Naive B cell (primary cell): Measurements from ENCODE around the gene CDH22. TPM values are rescaled to one million over a fixed set of nuclear protein-coding genes. Genes with fewer than 3 reads are reported as not detected.

Source experiments
- ATAC-seq, 2 donors: fragments of 150-1000 bp; cut with Tn5 transposase; 2 replicates each; pipeline ENCODE4 v1.10.0; 2021; ENCODE audit warnings: low read depth in 2 of 2, mild to moderate bottlenecking in 2 of 2, moderate library complexity in 2 of 2
- DNase-seq: peaks from one replicate; pipeline ENCODE4 v3.0.0; 2022
- H3K27ac Mint-ChIP-seq, 6 donors: one replicate each; pipeline ENCODE4 v1.8.0; 2020 to 2022; ENCODE audit warnings: mild to moderate bottlenecking in 6 of 6, mixed read lengths in 6 of 6, moderate library complexity in 5 of 6, inconsistent platforms in 2 of 6
- H3K27me3 Mint-ChIP-seq, 3 donors: one replicate each; pipeline ENCODE4 v1.8.0; 2021 to 2022; ENCODE audit warnings: mixed read lengths in 3 of 3, mild to moderate bottlenecking in 1 of 3
- H3K36me3 Mint-ChIP-seq, 2 donors: one replicate each; pipeline ENCODE4 v1.8.0; 2020 to 2022; ENCODE audit warnings: mixed read lengths in 2 of 2, inconsistent platforms in 1 of 2, mild to moderate bottlenecking in 1 of 2
- H3K4me1 Mint-ChIP-seq, 3 donors: one replicate each; pipeline ENCODE4 v1.8.0; 2020 to 2022; ENCODE audit warnings: mixed read lengths in 3 of 3, inconsistent platforms in 1 of 3, mild to moderate bottlenecking in 1 of 3, moderate library complexity in 1 of 3
- H3K4me3 Mint-ChIP-seq, 8 donors: one replicate each; pipeline ENCODE4 v1.8.0; 2020 to 2022; ENCODE audit warnings: mild to moderate bottlenecking in 8 of 8, mixed read lengths in 8 of 8, moderate library complexity in 8 of 8, inconsistent platforms in 2 of 8
- H3K9me3 Mint-ChIP-seq, 7 donors: one replicate each; pipeline ENCODE4 v1.8.0; 2020 to 2022; ENCODE audit warnings: mixed read lengths in 7 of 7, mild to moderate bottlenecking in 5 of 7, inconsistent platforms in 2 of 7, moderate library complexity in 1 of 7
- polyA plus RNA-seq, 6 donors: library from polyadenylated mRNA; unstranded; fragments of 300-500 nt; fragmentation: Illumina TruSeq; gene quantifications; one replicate each; pipeline ENCODE4 v1.2.3, GENCODE V29; 2021; ENCODE audit warnings: low read depth in 6 of 6

CDH22 gene
- polyA plus RNA-seq, 6 donors from 2014 or later = not detected

DNA sequence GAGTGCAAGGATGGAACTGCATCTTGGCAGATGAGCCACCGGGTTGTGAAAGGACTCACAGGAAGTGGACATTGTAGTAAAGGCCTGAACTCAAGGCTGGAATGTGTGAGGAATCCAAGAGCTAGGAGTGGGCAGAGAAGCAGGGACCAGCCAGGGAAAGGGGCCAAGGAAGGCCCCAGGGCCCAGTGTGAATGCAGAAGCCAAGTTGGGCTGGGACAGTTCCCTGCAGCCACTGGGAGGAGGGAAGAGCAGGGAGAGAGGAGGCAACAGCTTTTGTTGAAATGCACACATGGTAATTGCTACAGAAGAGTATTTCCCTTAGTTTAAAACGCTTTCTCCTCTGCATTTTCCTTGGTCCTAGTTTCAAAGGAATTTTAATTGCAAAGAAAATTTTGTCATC is 34.6 kb downstream of the CDH22 start:
- Mint-ChIP-seq H3K36me3 (peaks cover 0 to 28% of the 10 kb centered on the region in 2 donors), H3K4me3 (no peak overlapping the region), H3K4me1 (peaks cover 0 to 4% (median 0%) of the 10 kb centered on the region in 3 donors), H3K27ac (no peak overlapping the region), H3K27me3 (peaks cover 63 to 87% (median 83%) of the 10 kb centered on the region in 3 donors), H3K9me3 (peaks cover 11 to 34% (median 25%) of the 10 kb centered on the region in 7 donors)
- DNase-seq = no peak
- ATAC-seq = no peak

DNA sequence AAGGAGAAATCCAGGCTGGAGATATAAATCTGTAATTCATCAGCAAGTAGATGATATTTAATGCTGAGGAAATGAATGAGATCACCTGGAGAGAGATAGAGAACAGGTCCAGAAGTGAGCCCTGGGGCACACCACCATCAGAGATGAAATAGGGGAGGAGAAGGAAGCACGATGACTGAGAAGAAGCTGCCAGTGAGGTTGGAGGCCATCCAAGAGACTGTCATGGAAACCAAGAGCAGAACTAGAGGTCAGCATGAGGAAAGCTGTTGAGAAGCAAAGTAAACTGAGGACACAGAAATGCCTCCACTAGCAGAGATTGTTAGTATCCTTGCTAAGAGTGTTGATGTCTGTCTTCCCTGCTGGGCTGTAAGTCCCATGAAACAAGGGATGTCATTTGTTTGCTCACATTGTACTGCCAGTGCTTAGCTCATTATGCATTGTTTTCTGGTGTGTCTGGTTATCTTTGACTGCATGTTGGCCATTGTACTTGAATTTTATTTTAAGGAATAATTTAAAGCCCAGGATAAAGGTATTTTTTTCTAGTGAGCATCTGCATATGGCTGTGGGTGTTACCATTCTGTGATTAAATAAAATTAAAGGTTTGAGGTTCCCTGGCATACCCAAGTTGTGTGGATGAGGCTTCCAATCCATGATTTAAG is 35.8 kb downstream of the CDH22 start:
- Mint-ChIP-seq H3K36me3 (peaks cover 0 to 28% of the 10 kb centered on the region in 2 donors), H3K27ac (peak overlapping the region in 1 of 6 donors; percentile 1), H3K4me1 (no peaks in the 10 kb centered on the region), H3K27me3 (peaks cover 64 to 78% (median 76%) of the 10 kb centered on the region in 3 donors), H3K9me3 (peaks cover 11 to 34% (median 25%) of the 10 kb centered on the region in 7 donors), H3K4me3 (no peak overlapping the region)
- DNase-seq = no peak
- ATAC-seq = no peak

DNA sequence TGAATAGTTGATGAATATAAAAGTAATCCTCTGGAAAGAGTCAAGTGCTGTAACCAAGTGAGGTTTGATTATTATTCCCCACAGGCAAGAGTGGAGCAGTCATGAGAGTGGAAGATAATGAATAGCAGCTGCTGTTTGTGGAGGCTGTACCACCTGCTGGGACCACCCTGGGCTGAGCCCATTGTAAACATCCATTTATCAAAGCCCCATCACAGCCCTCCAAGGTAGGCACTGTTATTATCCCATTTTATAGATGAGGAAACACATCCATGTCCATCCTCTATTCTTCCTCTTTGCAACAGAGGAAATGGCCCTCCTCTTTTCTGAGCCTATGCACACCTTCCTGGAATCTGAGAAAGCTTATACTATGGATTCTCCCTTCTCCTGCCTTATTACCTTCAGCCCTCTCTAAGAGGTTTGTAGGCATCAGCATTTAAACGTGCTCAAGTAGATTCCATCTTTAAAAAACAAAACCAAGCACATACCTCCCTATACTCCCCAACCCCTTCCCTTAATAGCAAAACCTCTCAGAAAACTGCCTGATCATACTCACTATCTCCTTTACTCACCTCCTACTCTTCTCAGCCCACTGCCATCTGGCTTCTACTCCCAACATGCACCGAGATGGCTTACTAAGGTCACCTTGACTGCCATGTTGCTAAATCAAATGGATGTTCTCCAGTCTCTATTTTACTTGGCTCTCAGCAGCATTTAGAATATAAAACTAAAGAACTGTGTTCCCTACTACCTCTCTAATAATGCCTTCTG is 37.1 kb downstream of the CDH22 start:
- Mint-ChIP-seq H3K4me3 (no peak overlapping the region), H3K4me1 (no peaks in the 10 kb centered on the region), H3K27ac (no peak overlapping the region), H3K9me3 (peaks cover 11 to 34% (median 25%) of the 10 kb centered on the region in 7 donors), H3K27me3 (peaks cover 63 to 73% (median 68%) of the 10 kb centered on the region in 3 donors), H3K36me3 (peaks cover 0 to 28% of the 10 kb centered on the region in 2 donors)
- DNase-seq = no peak
- no peak for ATAC-seq

DNA sequence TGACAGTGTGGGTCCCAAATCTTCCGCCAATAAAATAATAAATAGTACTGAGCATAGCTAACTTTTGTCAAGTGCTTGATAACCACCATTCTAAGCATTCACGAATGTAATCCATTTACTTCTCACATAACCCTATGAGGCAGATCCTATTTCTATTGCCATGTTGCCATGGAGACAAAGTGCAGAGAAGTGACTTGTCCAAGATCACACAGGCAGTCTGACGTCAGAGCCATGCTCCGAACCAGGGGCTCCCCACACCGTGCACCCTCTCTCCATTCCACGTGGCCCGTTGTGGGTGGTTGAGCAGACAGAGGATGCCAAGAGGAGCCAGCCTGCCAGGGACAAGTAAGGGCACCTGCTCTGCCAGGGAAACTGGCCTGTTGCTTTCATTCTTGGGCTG is 38.9 kb downstream of the CDH22 start:
- Mint-ChIP-seq H3K27ac (peak overlapping the region in 1 of 6 donors; percentile 54), H3K27me3 (peaks cover 56 to 74% (median 64%) of the 10 kb centered on the region in 3 donors), H3K9me3 (peaks cover 16 to 34% (median 23%) of the 10 kb centered on the region in 7 donors), H3K4me3 (peak overlapping the region in 1 of 8 donors; percentile 4), H3K4me1 (no peaks in the 10 kb centered on the region), H3K36me3 (peaks cover 4 to 26% of the 10 kb centered on the region in 2 donors)
- no peak for DNase-seq
- no peak for ATAC-seq

DNA sequence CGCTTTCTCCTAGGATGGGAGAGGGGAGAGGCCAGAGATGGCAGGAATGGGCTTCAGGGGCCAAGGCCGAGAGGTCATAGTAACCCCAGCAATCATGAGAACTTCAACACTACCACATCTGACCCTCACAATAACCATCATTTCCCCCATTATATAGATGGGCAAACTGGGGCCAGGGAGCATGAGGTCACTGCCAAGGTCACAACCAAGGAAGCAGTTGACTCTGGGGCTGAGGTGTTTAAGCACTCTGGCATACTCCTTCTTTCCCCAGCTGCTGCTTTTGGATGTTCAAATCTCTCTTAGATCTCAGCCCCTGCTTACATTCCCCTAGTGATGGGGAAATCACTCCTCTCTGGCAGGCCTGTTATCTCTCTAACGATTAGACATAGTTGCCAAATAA is 39.6 kb downstream of the CDH22 start:
- peaks cover 60 to 76% (median 64%) of the 10 kb centered on the region in 3 donors for H3K27me3 Mint-ChIP-seq
- no peak for ATAC-seq

DNA sequence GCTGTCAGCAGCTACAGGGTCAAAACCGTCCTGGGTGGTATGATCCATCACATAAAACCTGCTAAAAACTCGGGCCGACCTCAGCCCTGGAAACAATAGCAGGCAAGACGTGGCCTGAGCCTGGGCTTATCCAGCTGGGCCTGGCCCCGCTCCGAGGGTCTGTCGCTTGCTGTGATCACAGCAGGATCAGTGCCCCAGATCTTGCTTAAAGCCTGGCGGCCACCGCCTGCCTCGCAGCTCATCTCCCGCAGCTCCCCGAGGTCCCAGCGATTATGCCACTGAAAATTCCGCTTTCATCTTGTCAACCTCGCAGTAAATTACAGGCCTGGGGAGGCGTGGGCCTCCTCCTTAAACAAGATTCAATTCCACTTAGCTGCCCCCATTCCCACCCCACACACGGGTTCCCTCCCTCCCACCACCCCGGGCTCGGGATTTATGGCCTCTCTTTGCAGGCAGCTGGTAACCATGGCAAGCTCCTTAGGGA is 40.1 kb downstream of the CDH22 start:
- ATAC-seq (no peak), DNase-seq (no peak)
- Mint-ChIP-seq H3K36me3 (peaks cover 4 to 19% of the 10 kb centered on the region in 2 donors), H3K27ac (no peak overlapping the region), H3K4me3 (no peak overlapping the region), H3K9me3 (peaks cover 12 to 24% (median 18%) of the 10 kb centered on the region in 7 donors), H3K27me3 (peaks cover 60 to 76% (median 65%) of the 10 kb centered on the region in 3 donors), H3K4me1 (no peaks in the 10 kb centered on the region)

More for the DNA sequence above, 39.6 kb downstream of the CDH22 start:
- H3K4me1 Mint-ChIP-seq = no peaks in the 10 kb centered on the region
- H3K4me3 Mint-ChIP-seq = no peak overlapping the region
- no peak for DNase-seq
- no peak overlapping the region for H3K27ac Mint-ChIP-seq
- H3K9me3 Mint-ChIP-seq = peaks cover 15 to 29% (median 22%) of the 10 kb centered on the region in 7 donors
- peaks cover 4 to 24% of the 10 kb centered on the region in 2 donors for H3K36me3 Mint-ChIP-seq

DNA sequence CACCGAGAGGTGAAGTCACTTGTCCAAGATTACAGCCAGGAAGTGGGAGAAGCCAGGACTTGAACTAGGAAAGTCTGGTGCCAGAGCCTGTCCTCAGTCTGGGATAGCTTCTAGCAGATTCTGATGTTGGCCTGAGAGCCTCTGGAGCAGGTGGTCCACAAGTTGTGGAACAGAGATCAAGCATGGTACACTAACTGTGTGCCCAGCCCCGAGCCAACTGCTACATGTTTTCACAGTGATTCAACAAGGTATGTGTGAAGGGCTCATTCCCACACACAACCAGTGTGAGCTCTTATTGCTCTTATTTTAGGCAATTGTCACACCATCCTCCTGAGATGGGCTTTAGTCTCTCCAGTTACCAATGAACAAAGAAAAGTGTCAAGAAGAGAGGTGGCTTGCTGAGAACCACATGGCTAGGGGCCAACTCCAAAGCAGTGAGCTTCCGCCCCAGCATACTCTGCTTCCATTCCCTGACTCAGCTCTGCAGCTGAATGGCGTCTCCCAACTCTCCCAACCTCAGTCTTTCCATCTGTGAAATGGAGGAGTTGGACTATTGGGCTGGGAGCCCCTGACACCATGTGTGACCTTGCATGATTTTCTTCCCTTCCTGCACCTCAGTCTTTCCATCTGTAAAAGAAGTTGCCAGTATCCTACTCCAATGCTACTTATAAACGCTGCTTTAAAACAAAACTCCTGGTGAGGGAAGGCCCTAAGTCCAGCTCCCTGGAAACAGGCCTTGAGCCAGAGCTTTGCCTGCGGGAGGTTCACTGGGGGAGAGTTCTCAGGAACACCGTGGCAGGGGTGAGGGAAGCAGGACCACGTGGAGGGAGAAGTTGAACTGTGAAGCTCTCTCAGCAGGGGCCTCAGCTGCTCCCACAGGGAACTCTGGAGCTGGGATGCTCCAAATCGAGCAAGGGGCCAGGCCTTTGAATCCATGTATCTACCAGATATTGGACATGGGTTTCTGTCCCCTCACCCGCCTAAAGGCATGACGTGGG is 40.9 kb downstream of the CDH22 start:
- H3K4me1 Mint-ChIP-seq = no peaks in the 10 kb centered on the region
- H3K9me3 Mint-ChIP-seq = peaks cover 10 to 16% (median 13%) of the 10 kb centered on the region in 7 donors
- DNase-seq (no peak), ATAC-seq (no peak)
- peaks cover 60 to 80% (median 71%) of the 10 kb centered on the region in 3 donors for H3K27me3 Mint-ChIP-seq
- H3K27ac Mint-ChIP-seq = no peak overlapping the region
- no peak overlapping the region for H3K4me3 Mint-ChIP-seq
- H3K36me3 Mint-ChIP-seq = peaks cover 4 to 16% of the 10 kb centered on the region in 2 donors

DNA sequence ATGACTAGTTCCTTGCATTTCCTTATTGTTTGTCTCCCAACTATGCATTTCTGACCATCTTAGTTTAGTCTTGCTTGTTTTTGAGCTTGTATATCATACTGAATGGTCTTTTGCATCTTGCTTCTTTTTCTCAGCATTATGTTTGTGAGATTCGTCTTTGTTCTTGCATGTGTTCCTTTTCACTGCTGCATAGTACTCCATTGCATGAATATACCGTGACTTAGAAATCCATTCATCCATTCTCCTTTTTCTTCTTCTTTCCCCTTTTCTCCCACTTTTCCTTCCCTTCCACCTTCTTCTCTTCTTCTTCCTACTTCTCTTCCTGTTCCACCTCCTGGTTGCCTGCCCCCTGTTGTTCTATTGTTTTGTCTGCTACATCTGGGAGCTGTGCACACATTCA is 42.8 kb downstream of the CDH22 start:
- no peak overlapping the region for H3K4me3 Mint-ChIP-seq
- ATAC-seq = no peak
- peaks cover 4 to 8% (median 5%) of the 10 kb centered on the region in 7 donors for H3K9me3 Mint-ChIP-seq
- H3K27me3 Mint-ChIP-seq = peaks cover 50 to 63% (median 63%) of the 10 kb centered on the region in 3 donors
- H3K27ac Mint-ChIP-seq = no peak overlapping the region
- no peaks in the 10 kb centered on the region for H3K4me1 Mint-ChIP-seq
- no peak for DNase-seq
- peaks cover 4 to 7% of the 10 kb centered on the region in 2 donors for H3K36me3 Mint-ChIP-seq

DNA sequence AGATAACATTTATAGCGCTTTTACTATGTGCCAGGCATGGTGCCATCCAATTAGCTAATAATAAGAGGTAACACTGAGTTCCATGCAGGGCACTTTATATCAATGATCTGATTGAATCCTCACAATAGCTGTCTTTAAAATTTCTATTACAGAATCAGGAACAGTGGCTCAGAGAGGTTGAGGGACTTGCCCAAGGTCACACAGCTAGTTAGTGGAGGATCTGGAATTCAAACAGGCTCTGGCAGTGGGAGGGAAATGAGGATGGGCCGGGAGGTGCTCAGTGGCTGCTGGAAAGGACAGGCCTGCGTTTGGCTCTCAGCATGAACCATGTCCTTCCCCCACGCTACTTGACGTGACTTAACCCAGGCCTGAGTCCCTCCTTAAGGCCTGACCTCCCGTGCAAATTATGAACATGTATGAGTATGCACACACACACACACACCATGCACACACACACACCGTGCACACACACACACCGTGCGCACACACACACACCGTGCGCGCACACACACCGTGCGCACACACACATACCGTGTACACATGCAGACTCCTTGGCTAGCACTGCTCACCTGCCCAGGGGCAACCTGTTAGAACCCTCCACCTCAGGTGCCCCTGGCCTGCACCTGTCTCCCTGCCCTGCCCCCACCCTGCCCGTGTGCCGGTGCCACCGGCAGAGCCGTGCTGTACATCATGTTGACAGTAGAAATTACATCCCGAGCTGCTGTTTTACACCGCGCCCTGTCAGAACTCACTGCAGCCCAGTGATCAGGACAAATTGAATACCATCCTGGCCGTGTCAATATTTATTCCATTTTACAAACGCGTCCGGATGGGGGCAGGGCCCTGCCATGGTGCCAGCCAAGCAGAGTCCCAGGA is 43.7 kb downstream of the CDH22 start:
- Mint-ChIP-seq H3K4me3 (no peak overlapping the region), H3K27ac (no peak overlapping the region), H3K9me3 (peaks cover 4 to 8% (median 5%) of the 10 kb centered on the region in 7 donors), H3K4me1 (no peaks in the 10 kb centered on the region), H3K36me3 (peaks cover 4 to 7% of the 10 kb centered on the region in 2 donors), H3K27me3 (peaks cover 42 to 58% (median 54%) of the 10 kb centered on the region in 3 donors)
- no peak for ATAC-seq
- no peak for DNase-seq

DNA sequence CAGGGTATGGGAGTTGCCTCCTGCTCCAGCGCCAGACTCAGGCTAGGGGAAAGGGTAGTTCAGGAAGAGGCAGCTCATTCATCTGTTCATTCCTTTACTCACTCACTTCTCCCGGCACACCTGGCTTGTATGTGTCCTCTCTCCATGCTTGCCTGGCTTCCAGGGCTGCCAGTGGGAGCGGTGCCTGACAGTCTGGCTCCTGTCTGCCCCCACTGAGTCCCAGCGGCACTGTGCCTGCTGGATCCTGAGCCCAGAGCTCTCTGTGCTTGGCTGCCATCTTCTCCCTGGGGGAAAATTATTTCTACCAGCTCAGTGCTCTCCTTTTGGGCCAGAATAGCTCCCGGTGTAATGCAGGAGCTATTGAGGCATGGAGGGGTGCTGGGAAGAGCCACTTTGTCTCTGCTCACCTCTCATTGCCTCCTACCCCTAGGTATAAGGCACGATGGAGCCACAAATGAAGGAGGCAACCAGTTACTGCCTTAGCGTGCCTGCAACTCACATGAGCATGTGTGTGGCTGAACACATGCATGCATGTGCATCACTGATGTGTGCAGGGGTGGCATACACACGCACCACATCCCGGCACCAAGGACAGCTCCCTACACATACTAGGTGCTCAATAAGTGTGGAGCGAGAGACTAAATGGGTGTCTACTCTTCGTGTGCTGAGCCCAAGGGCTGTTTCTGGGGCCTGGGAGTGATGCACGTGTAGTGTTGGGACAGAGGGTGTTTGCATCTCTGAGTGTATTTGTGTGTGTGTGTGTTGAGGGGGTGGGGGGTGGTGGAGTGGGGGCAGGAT is 46.6 kb downstream of the CDH22 start:
- H3K27me3 Mint-ChIP-seq = peaks cover 28 to 55% (median 40%) of the 10 kb centered on the region in 3 donors
- peaks cover 4 to 7% of the 10 kb centered on the region in 2 donors for H3K36me3 Mint-ChIP-seq
- H3K4me3 Mint-ChIP-seq = no peak overlapping the region
- DNase-seq (no peak), ATAC-seq (no peak)
- no peak overlapping the region for H3K27ac Mint-ChIP-seq
- peaks cover 4 to 9% (median 5%) of the 10 kb centered on the region in 7 donors for H3K9me3 Mint-ChIP-seq
- no peaks in the 10 kb centered on the region for H3K4me1 Mint-ChIP-seq

DNA sequence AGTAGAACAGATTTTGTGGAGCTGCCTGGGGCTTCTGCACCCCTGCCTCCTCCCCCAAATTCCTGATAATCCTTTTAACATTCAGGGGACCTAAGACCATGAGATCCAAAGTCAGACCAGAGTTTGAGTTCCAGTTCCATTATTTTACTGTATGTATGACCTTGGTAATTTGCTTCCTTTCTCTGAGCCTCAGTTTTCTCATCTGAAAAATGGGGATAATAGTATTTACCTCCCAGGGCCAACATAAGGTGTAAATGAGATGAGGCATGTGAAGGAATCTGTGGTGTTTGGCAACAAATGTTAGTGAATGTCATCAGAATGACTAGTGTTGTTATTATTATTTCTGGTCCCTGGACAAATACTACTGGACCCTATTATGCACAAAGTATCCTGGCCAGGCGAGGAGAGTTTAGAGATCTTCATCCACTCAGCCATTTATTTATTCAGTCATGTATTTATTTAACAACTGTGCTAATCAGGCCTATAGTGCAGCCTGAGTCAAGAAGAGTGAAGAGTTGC is 47.3 kb downstream of the CDH22 start:
- H3K27ac Mint-ChIP-seq = no peak overlapping the region

More for the DNA sequence above, 47.3 kb downstream of the CDH22 start:
- H3K9me3 Mint-ChIP-seq = peaks cover 4 to 9% (median 5%) of the 10 kb centered on the region in 7 donors
- H3K4me1 Mint-ChIP-seq = no peaks in the 10 kb centered on the region
- peaks cover 4 to 7% of the 10 kb centered on the region in 2 donors for H3K36me3 Mint-ChIP-seq
- no peak for ATAC-seq
- peaks cover 28 to 48% (median 33%) of the 10 kb centered on the region in 3 donors for H3K27me3 Mint-ChIP-seq
- H3K4me3 Mint-ChIP-seq = no peak overlapping the region
- no peak for DNase-seq
